Adrenal gland (tissue), 12 donors: ENCODE data around the gene TRAPPC2L. TPM values are rescaled to one million over a fixed set of nuclear protein-coding genes. Genes with fewer than 3 reads are reported as not detected.

Experiments used
- DNase-seq, 7 donors: peaks; one replicate each; pipeline ENCODE4 v3.0.0-alpha.2; 2019 to 2020
- H3K27ac ChIP-seq, 5 donors: fragments of 200-600 bp; sonication (generic) in 4 of 5; 1 replicate in 3 of 5; 2 replicates in 2 of 5; pipeline versions ENCODE4 v1.5.1 to v1.8.0; 2016 to 2020; ENCODE audit warnings: mild to moderate bottlenecking in 1 of 5
- H3K27me3 ChIP-seq: fragments of 200-600 bp; 2 replicates; pipeline ENCODE4 v1.8.0; 2021
- H3K36me3 ChIP-seq, 2 donors: fragments of 200-600 bp; replicated peaks in 1 of 2; 1 replicate in 1 of 2; 2 replicates in 1 of 2; pipeline versions ENCODE4 v1.5.1 to v1.8.0; 2018 to 2022
- H3K4me1 ChIP-seq, 2 donors: fragments of 200-600 bp; replicated peaks in 1 of 2; 1 replicate in 1 of 2; 2 replicates in 1 of 2; pipeline versions ENCODE4 v1.5.1 to v1.8.0; 2018 to 2021
- H3K4me3 ChIP-seq, 4 donors: fragments of 200-600 bp; sonication (generic) in 3 of 4; one replicate each; pipeline ENCODE4 v1.5.1; 2016 to 2018
- H3K9me3 ChIP-seq, 3 donors: fragments of 200-600 bp; sonication (generic) in 1 of 3; replicated peaks in 1 of 3; 1 replicate in 2 of 3; 2 replicates in 1 of 3; pipeline versions ENCODE4 v1.5.1 to v1.8.0; 2016 to 2021
- POLR2A ChIP-seq, 2 donors: fragments of 450-650 bp; IDR thresholded peaks; one replicate each; pipeline ENCODE4 v1.6.1; 2017; ENCODE audit warnings: antibody characterized with exemption in 2 of 2, mild to moderate bottlenecking in 2 of 2, moderate library complexity in 1 of 2
- WGBS, 4 donors: extraction: QIAGEN DNeasy Blood & Tissue Kit in 2 of 4; methylation state at CpG; one replicate each; pipeline versions ENCODE4 v1.1.5 to v1.1.7; 2013 to 2017; 5-methylcytosine and 5-hydroxymethylcytosine counted together
- intact Hi-C, 2 donors: fragments of 100-400 bp; cut with DNase I; formaldehyde crosslinking; loops; one replicate each; pipeline versions ENCODE4 v1.14.1 to v1.15.0; 2022 to 2023
- polyA plus RNA-seq, 3 donors: library from polyadenylated mRNA; stranded (reverse); fragments of 200-250 nt in 2 of 3; fragments of 350-450 nt in 1 of 3; fragmentation: Illumina TruSeq in 1 of 3; extraction: RNeasy Lipid Tissue Mini Kit (QIAGEN cat#74804) in 1 of 3; gene quantifications; one replicate each; pipeline ENCODE4 v1.2.3, GENCODE V29; 2013 to 2014
- total RNA-seq, 9 donors: library from RNA; depleted of rRNA in 4 of 9; stranded (reverse); fragments of >200 nt in 4 of 9; fragments of 120-200 nt in 1 of 9; fragmentation: NEBNext Ultra II Directional in 1 of 9; extraction: Animal tissue kit (Norgen Biotek cat#: 25700) in 1 of 9; gene quantifications; one replicate each; pipeline versions ENCODE4 v1.1.0 to v1.2.4, GENCODE V29; 2013 to 2023
- TF ChIP-seq, protein P1 (sequence below), 6 experiments: fragments of 450-650 bp in 4 of 6; fragments of 200-600 bp in 2 of 6; sonication (generic) in 1 of 6; IDR thresholded peaks; 1 replicate in 5 of 6; 2 replicates in 1 of 6; pipeline versions ENCODE4 v1.5.1 to v1.8.0; 2016 to 2021; ENCODE audit warnings: antibody characterized with exemption in 6 of 6, mild to moderate bottlenecking in 2 of 6, moderate library complexity in 1 of 6
- donor health status: healthy with polysubstance abuse.
- donor health status: Bipolar disorder and iron deficiency.
- donor health status: DM: yes; HTN: yes; CAD: no.
- donor health status: DM: no; HTN: no; CAD: no.
- donor health status: DM: no; HTN: no; CAD: no.
- donor health status: DM: yes; HTN: yes; CAD: no.

TRAPPC2L gene
- total and polyA plus RNA-seq, 12 donors: 56.7 to 279 (median 149) TPM

- no peak for TF ChIP-seq POLR2A (IDR thresholded peaks at IDR 0.05)
- TF ChIP-seq, protein P1, sequence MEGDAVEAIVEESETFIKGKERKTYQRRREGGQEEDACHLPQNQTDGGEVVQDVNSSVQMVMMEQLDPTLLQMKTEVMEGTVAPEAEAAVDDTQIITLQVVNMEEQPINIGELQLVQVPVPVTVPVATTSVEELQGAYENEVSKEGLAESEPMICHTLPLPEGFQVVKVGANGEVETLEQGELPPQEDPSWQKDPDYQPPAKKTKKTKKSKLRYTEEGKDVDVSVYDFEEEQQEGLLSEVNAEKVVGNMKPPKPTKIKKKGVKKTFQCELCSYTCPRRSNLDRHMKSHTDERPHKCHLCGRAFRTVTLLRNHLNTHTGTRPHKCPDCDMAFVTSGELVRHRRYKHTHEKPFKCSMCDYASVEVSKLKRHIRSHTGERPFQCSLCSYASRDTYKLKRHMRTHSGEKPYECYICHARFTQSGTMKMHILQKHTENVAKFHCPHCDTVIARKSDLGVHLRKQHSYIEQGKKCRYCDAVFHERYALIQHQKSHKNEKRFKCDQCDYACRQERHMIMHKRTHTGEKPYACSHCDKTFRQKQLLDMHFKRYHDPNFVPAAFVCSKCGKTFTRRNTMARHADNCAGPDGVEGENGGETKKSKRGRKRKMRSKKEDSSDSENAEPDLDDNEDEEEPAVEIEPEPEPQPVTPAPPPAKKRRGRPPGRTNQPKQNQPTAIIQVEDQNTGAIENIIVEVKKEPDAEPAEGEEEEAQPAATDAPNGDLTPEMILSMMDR (IDR thresholded peaks at IDR 0.05): no peak
- no peaks in the 10 kb centered on the region for H3K27me3 ChIP-seq
- H3K27ac ChIP-seq: peak overlapping the region in 4 of 5 donors; percentile 37 to 87 (median 60)
- intact Hi-C loops: no loop called here
- no peaks in the 10 kb centered on the region for H3K9me3 ChIP-seq
- DNase-seq: peak; percentile 66 to 86 (median 72)
- 60 to 68% (median 64%) methylated on average over 13 to 19 of the region's 19 CpGs; no CpG with 5 or more reads in 1 of the 4 donors for WGBS, 4 donors
- peaks cover 12 to 42% of the 10 kb centered on the region in 2 donors for H3K4me1 ChIP-seq
- H3K36me3 ChIP-seq: peaks cover 0 to 45% of the 10 kb centered on the region in 2 donors
- H3K4me3 ChIP-seq: no peak overlapping the region
These were observed 4.4 kb downstream of the TRAPPC2L start for GRCh38 chr16:88861359-88861758.

DNA sequence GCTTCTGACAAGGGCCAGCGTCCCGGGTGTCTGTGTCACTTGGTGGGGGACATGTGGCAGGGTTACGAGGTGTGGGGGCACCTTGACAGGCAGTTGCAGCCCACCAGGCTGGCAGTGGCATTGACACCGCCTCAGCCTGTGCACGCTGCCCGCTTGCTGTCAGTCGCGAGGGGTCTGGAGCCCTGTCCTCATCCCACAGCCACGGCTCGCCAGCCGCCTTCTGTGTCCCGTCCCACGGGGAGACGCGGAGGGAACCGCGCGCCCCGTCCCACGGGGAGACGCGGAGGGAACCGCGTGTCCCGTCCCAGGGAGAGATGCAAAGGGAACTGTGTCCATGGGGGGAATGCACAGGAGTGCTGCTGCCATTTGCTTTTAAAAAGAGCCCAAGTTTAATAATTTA is 6.0 kb downstream of the TRAPPC2L start:
- Histone ChIP-seq H3K27me3 (no peaks in the 10 kb centered on the region), H3K27ac (no peak overlapping the region), H3K4me3 (no peak overlapping the region), H3K36me3 (peaks cover 0 to 45% of the 10 kb centered on the region in 2 donors), H3K4me1 (peaks cover 8 to 40% of the 10 kb centered on the region in 2 donors), H3K9me3 (no peaks in the 10 kb centered on the region)
- WGBS, 4 donors: 90 to 96% (median 94%) methylated on average over 20 to 25 of the region's 25 CpGs
- DNase-seq: no peak
- no peak for TF ChIP-seq POLR2A (IDR thresholded peaks at IDR 0.05)
- TF ChIP-seq, protein P1 (IDR thresholded peaks at IDR 0.05): no peak
- intact Hi-C loops: no loop called here

GRCh38 chr16:88863426-88863825 is 6.5 kb downstream of the TRAPPC2L start:
- TF ChIP-seq, protein P1 (IDR thresholded peaks at IDR 0.05): no peak
- TF ChIP-seq POLR2A (IDR thresholded peaks at IDR 0.05): no peak
- Histone ChIP-seq H3K9me3 (no peaks in the 10 kb centered on the region), H3K4me3 (no peak overlapping the region), H3K36me3 (peaks cover 0 to 45% of the 10 kb centered on the region in 2 donors), H3K27me3 (no peaks in the 10 kb centered on the region), H3K4me1 (peaks cover 5 to 35% of the 10 kb centered on the region in 2 donors), H3K27ac (no peak overlapping the region)
- intact Hi-C loops: no loop called here
- no peak for DNase-seq
- 66 to 74% (median 70%) methylated on average over 12 to 13 of the region's 13 CpGs for WGBS, 4 donors

DNA sequence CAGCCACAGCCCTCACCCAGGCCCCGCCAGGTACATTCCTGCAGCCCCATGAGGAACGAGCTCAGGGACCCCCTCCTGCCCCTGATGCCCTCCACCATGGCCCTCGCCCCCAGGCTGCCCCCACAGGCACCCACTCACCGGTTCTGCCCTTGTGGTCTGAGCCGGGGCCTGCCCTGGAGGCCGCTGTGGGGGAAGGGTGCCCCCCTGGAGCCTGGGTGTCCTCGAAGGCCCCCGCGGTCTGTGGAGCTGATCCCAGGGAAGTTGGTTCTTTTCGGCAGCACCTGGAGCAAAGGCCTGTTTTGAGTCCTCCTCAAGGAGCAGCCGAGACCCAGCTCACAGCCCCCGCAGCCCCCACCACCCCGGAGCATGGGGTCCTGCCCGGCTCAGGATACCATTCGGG is 7.2 kb downstream of the TRAPPC2L start:
- H3K9me3 ChIP-seq: no peaks in the 10 kb centered on the region
- DNase-seq: no peak
- H3K27me3 ChIP-seq: no peaks in the 10 kb centered on the region
- TF ChIP-seq, protein P1 (IDR thresholded peaks at IDR 0.05): no peak
- no peak for TF ChIP-seq POLR2A (IDR thresholded peaks at IDR 0.05)
- intact Hi-C loops: no loop called here
- H3K4me1 ChIP-seq: peaks cover 5 to 28% of the 10 kb centered on the region in 2 donors
- WGBS, 4 donors: 75 to 100% (median 84%) methylated on average over 1 to 15 of the region's 15 CpGs
- H3K36me3 ChIP-seq: peaks cover 0 to 38% of the 10 kb centered on the region in 2 donors
- no peak overlapping the region for H3K27ac ChIP-seq
- H3K4me3 ChIP-seq: no peak overlapping the region
